ENCODE data around the gene ABLIM1.

The ABLIM1 gene

DNA sequence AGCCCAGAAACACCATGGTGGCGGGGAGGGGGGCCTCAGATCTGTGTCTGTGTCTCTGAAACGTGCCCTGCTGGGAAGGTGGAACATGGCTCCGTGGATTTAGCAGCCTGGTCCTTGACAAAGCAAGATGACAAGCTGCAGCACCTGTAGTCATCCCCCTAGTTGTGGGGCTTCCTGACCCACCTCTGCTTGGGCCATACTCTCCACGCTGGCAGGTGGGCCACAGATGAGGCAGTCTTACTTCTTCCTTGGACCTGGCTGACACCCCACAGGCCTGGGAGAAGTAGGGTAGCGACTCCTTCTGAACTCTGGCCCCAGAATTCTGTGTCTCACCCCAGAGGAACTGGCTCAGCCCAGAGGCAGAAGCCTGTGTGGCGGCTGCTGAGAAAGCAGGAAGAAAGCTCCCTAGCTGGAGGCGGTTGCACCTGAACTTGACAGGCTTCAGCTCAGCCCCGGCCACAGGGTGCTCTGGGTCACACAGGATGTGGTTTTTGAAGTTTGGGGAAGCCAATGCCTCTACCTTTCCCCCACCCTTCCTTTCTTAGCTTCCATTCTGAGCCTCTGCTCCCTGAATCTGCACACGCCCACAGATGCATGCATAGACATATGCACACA lies 113.9 kb downstream of the ABLIM1 start:
- peak; percentile 91 for DNase-seq (ENCODE audit: low read depth)
- H3K4me3 ChIP-seq (ENCODE audit: low read depth, low read length): peak overlapping the region; percentile 13; the same call in 1 of the 2 replicates
- TF ChIP-seq, protein P1, sequence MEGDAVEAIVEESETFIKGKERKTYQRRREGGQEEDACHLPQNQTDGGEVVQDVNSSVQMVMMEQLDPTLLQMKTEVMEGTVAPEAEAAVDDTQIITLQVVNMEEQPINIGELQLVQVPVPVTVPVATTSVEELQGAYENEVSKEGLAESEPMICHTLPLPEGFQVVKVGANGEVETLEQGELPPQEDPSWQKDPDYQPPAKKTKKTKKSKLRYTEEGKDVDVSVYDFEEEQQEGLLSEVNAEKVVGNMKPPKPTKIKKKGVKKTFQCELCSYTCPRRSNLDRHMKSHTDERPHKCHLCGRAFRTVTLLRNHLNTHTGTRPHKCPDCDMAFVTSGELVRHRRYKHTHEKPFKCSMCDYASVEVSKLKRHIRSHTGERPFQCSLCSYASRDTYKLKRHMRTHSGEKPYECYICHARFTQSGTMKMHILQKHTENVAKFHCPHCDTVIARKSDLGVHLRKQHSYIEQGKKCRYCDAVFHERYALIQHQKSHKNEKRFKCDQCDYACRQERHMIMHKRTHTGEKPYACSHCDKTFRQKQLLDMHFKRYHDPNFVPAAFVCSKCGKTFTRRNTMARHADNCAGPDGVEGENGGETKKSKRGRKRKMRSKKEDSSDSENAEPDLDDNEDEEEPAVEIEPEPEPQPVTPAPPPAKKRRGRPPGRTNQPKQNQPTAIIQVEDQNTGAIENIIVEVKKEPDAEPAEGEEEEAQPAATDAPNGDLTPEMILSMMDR (IDR thresholded peaks at IDR 0.05; ENCODE audit: insufficient read depth, low read depth, low read length, missing control alignments): no peak

DNA sequence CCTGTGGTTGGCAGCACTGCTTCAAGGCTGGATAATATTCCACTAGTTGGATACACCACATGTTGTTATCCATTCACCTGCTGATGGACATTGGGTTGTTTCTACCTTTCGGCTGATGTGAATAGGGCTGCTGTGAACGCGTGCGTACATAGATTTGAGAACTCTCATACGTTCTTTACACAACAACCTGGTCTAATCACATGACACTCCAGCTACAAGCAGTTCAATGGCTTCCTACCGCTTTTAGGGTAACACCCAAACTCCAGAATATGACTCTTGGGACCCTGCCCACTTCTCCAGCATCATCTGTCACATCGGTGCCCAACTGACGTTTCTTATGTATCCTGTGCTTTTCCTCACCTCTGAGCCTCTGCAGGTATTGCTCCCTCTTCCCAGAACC lies 114.6 kb downstream of the ABLIM1 start:
- no peak overlapping the region for H3K4me3 ChIP-seq (ENCODE audit: low read depth, low read length)
- DNase-seq (ENCODE audit: low read depth): no peak
- TF ChIP-seq, protein P1 (IDR thresholded peaks at IDR 0.05; ENCODE audit: insufficient read depth, low read depth, low read length, missing control alignments): no peak

DNA sequence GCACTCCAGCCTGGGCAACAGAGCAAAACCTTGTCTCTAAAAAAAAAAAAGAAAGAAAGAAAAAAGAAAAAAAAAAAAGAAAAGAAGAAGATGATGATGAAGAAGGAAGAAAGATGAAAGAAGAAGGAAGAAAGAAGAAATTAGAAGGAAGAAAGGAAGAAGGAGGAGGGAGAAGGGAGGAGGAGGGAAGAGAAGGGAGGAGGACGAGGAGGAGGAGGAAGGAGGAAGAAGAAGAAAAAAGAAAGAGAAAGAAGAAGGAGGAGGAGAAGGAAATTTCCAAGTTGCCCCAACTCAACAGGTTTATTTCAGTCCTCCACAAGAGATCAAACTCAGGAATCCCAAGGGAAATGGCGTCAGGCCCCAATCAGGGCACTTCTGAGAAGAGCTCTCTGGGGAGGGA lies 115.7 kb downstream of the ABLIM1 start:
- H3K4me3 ChIP-seq (ENCODE audit: low read depth, low read length): no peak overlapping the region
- TF ChIP-seq, protein P1 (IDR thresholded peaks at IDR 0.05; ENCODE audit: insufficient read depth, low read depth, low read length, missing control alignments): no peak
- no peak for DNase-seq (ENCODE audit: low read depth)

DNA sequence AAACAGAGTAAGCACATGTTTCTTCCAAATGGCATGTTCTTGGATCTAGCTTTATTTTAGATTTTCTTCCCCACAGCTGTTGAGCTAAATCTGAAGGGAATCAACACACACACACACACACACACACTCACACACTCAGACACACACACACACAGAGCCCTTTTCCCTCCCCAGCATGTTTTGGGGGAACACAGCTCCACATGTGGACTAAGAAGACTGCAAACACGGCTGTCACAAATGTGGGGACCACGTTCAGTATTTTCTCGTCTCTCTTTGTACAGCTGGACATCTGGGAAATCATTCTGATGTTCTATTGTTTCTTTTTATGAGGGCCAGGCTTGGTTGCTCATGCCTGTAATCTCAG lies 116.3 kb downstream of the ABLIM1 start:
- no peak for DNase-seq (ENCODE audit: low read depth)
- TF ChIP-seq, protein P1 (IDR thresholded peaks at IDR 0.05; ENCODE audit: insufficient read depth, low read depth, low read length, missing control alignments): no peak
- H3K4me3 ChIP-seq (ENCODE audit: low read depth, low read length): no peak overlapping the region

DNA sequence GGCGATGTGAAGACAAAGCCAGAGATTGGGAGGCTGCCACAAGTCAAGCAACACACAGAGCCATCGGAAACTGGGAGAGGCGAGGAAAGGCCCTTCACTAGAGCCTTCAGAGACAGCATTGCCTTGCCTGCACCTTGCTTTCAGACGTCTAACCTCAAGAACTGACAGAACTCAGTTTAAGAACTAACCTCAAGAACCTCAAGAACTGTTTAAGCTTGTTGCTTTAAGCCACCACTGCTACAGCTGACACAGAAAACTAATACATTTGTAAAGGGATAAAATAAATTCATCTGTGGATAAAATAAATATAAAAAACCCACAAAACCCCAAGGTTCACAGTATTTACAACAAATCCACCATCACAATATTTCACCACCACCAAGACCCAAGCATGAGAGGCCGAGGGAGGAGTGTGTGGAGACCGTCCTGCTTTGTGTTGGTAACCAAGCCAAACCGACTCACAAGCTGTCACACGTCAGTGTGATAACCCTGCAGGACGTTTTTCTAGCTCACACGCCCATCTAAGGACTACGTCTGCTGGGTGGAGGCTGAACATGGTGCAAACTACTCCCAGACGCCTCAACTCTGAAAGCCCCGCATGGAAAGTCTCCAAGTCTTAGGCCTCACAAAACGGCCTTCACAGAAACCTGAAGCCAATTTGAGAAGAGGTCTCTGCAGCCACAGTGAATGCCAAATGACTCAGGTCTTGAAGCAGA lies 116.8 kb downstream of the ABLIM1 start:
- DNase-seq (ENCODE audit: low read depth): peak; percentile 42
- TF ChIP-seq, protein P1 (IDR thresholded peaks at IDR 0.05; ENCODE audit: insufficient read depth, low read depth, low read length, missing control alignments): no peak
- no peak overlapping the region for H3K4me3 ChIP-seq (ENCODE audit: low read depth, low read length)

DNA sequence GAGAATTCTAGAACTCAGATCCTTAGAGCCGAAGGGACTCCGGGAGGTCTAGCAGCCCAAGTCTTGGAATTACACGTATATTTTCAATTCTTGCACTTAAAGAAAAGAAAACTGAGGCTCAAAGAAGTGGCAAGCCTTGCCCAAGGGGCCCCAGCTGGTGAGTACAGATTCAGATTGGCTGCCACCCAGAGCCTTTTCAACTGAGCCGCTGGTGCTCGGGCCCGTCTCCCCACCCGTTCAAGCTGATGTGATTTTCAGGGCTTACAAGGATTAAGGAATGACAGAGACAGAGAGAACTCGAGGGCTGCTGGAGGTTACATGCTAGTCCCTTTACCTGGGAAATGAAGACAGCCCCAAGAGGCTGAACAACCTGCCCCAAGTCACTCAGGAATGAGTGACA lies 117.8 kb downstream of the ABLIM1 start:
- TF ChIP-seq, protein P1 (IDR thresholded peaks at IDR 0.05; ENCODE audit: insufficient read depth, low read depth, low read length, missing control alignments): no peak
- DNase-seq (ENCODE audit: low read depth): no peak
- no peak overlapping the region for H3K4me3 ChIP-seq (ENCODE audit: low read depth, low read length)

Data from GM12865 (cell line).